Vagina (tissue), 2 donors: ENCODE results near the gene MICALL2.

Experiments
- CTCF ChIP-seq, 3 experiments: fragments of 450-650 bp in 2 of 3; fragments of 200-600 bp in 1 of 3; sonication (generic) in 1 of 3; IDR thresholded peaks; one replicate each; pipeline ENCODE4 v1.5.1; 2017 to 2019; ENCODE audit warnings: antibody characterized with exemption in 3 of 3, mild to moderate bottlenecking in 2 of 3, moderate library complexity in 2 of 3
- POLR2A ChIP-seq, 2 donors: fragments of 450-650 bp; IDR thresholded peaks; one replicate each; pipeline ENCODE4 v1.6.1; 2017; ENCODE audit warnings: antibody characterized with exemption in 2 of 2, mild to moderate bottlenecking in 2 of 2, moderate library complexity in 2 of 2

- no peak for TF ChIP-seq POLR2A (IDR thresholded peaks at IDR 0.05)
- TF ChIP-seq CTCF (IDR thresholded peaks at IDR 0.05): no peak
Measured at GRCh38 chr7:1419688-1420087, 39.6 kb downstream of the MICALL2 start.
